Measurements from ENCODE around the gene SAP30BP.
A peak's percentile ranks its signal among the peaks of the same experiment; 100 is the strongest.

Gene SAP30BP

DNA sequence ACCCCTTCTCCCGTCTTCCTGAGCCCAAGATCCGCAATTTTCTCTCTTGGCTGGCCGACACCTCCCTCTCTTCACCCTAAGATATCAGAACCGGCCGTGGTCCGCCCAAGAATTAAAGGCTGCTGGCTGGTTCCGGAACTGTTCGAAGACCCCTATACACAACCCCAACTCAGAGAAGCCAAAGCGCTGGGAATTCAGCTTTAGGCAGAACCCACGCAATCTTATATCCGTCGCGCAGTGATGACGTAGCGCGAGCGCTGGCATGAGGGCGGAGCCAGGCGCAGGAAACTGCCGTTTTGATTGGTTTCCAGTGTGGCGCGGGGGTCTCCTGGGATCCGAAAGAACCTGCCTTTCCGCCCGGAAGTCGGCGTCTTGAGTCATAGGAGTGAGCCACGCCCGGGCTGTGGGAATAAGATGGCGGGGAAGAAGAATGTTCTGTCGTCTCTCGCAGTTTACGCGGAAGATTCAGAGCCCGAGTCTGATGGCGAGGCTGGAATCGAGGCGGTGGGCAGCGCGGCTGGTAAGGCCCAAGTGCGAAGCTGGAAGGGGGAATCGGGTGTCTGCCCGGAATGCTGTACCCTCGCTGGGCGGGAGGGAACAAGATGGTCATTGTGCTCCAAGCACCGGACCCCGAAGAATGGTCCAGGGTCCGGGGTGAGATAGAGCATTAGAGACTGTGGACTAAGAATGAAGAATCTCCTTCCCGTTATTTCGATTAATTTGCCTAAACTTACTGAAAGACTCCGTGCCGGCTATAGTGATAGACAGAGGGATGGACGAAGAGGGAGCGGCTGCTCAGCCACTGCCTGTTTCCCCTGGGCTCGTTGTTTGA is at the start of gene SAP30BP, which contains the start of gene RECQL5:
Gene SAP30BP (plus strand): TSS at position 380 of the 832 bp plus-strand sequence. CDS start 35 bp downstream, at position 415.
Gene RECQL5 (minus strand): TSS at position 196 of the 832 bp plus-strand sequence. CDS start 597 bp downstream, outside the sequence.
- TF ChIP-seq, protein P1, sequence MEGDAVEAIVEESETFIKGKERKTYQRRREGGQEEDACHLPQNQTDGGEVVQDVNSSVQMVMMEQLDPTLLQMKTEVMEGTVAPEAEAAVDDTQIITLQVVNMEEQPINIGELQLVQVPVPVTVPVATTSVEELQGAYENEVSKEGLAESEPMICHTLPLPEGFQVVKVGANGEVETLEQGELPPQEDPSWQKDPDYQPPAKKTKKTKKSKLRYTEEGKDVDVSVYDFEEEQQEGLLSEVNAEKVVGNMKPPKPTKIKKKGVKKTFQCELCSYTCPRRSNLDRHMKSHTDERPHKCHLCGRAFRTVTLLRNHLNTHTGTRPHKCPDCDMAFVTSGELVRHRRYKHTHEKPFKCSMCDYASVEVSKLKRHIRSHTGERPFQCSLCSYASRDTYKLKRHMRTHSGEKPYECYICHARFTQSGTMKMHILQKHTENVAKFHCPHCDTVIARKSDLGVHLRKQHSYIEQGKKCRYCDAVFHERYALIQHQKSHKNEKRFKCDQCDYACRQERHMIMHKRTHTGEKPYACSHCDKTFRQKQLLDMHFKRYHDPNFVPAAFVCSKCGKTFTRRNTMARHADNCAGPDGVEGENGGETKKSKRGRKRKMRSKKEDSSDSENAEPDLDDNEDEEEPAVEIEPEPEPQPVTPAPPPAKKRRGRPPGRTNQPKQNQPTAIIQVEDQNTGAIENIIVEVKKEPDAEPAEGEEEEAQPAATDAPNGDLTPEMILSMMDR (IDR thresholded peaks at IDR 0.05; ENCODE audit: low read depth, low read length) = no peak
- peak within 1 kb of the TSS; percentile 100 for H3K4me3 ChIP-seq (ENCODE audit: low read depth, low read length)
- DNase-seq (ENCODE audit: low read depth, low spot score) = peak; percentile 99
- in situ Hi-C loops (cut with HindIII; ENCODE audit: low sequenced_read_pairs) = no loop called here

GRCh38 chr17:75617675-75618074 is 49.5 kb upstream of the SAP30BP start:
- H3K4me3 ChIP-seq (ENCODE audit: low read depth, low read length) = no peak overlapping the region
- TF ChIP-seq, protein P1 (IDR thresholded peaks at IDR 0.05; ENCODE audit: low read depth, low read length) = no peak
- no peak for DNase-seq (ENCODE audit: low read depth, low spot score)
- in situ Hi-C loops (cut with HindIII; ENCODE audit: low sequenced_read_pairs) = no loop called here

GRCh38 chr17:75619506-75620431 is 47.4 kb upstream of the SAP30BP start:
- DNase-seq (ENCODE audit: low read depth, low spot score) = peak; percentile 29
- H3K4me3 ChIP-seq (ENCODE audit: low read depth, low read length) = no peak overlapping the region
- TF ChIP-seq, protein P1 (IDR thresholded peaks at IDR 0.05; ENCODE audit: low read depth, low read length) = peak; percentile 63
- in situ Hi-C loops (cut with HindIII; ENCODE audit: low sequenced_read_pairs) = no loop called here

DNA sequence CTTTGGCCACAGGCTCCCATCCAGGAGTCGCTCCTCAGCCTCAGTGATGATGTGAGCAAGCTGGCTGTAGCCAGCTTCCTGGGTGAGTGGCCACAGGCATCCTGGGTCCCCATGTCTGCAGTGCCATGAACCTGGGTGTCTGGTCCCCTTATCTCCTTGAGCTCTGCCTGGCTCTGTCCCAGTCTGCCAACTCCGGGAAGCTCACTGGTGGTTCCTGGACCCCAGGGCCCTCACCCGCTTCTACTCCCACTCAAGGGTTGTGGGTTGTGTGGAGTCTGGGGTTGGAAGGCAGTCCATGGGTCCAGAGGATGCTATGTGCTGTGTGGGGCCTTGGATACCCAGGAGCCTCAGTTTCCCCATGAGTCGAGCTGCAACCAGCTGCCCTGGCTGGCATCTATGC is 45.6 kb upstream of the SAP30BP start:
- H3K4me3 ChIP-seq (ENCODE audit: low read depth, low read length) = no peak overlapping the region
- DNase-seq (ENCODE audit: low read depth, low spot score) = no peak
- in situ Hi-C loops (cut with HindIII; ENCODE audit: low sequenced_read_pairs) = no loop called here
- TF ChIP-seq, protein P1 (IDR thresholded peaks at IDR 0.05; ENCODE audit: low read depth, low read length) = no peak

- H3K4me3 ChIP-seq (ENCODE audit: low read depth, low read length) = no peak overlapping the region
- TF ChIP-seq, protein P1 (IDR thresholded peaks at IDR 0.05; ENCODE audit: low read depth, low read length) = no peak
- in situ Hi-C loops (cut with HindIII; ENCODE audit: low sequenced_read_pairs) = no loop called here
- no peak for DNase-seq (ENCODE audit: low read depth, low spot score)
Measured at GRCh38 chr17:75622076-75622475, 45.1 kb upstream of the SAP30BP start.

GRCh38 chr17:75622771-75623273 is 44.3 kb upstream of the SAP30BP start:
- TF ChIP-seq, protein P1 (IDR thresholded peaks at IDR 0.05; ENCODE audit: low read depth, low read length) = no peak
- no peak overlapping the region for H3K4me3 ChIP-seq (ENCODE audit: low read depth, low read length)
- in situ Hi-C loops (cut with HindIII; ENCODE audit: low sequenced_read_pairs) = no loop called here
- no peak for DNase-seq (ENCODE audit: low read depth, low spot score)
